H1 (cell line): ENCODE measurements around the gene ARHGEF2. TPM values are rescaled to one million over a fixed set of nuclear protein-coding genes. Genes with fewer than 3 reads are reported as not detected.

Experiments
- CTCF ChIA-PET: fragments of 300-600 bp; sonication (Branson Sonifier 250); formaldehyde crosslinking; loops from one replicate; lab custom pipeline; 2021; ENCODE audit not compliant: partially characterized antibody; lab: Charles Lee
- POLR2A ChIA-PET: fragments of 300-600 bp; sonication (Branson Sonifier 250); formaldehyde crosslinking; loops from one replicate; lab custom pipeline; 2021; ENCODE audit warnings: inconsistent platforms; ENCODE audit not compliant: partially characterized antibody; lab: Charles Lee
- DNase-seq, 2 experiments: peaks; one replicate each; pipeline versions ENCODE4 v3.0.0 to v3.0.0-alpha.2; 2010 to 2022; ENCODE audit warnings: low spot score in 2 of 2, low read depth in 1 of 2, mixed read lengths in 1 of 2
- FAIRE-seq: peaks from 2 replicates; lab custom pipeline; 2011; peaks lifted over from hg19 to GRCh38; lab: Jason Lieb, UNC
- H2AFZ ChIP-seq: 2 replicates; pipeline ENCODE4 v1.8.1; 2012; ENCODE audit warnings: low read length, inconsistent platforms
- H2AK5ac ChIP-seq: 2 replicates; pipeline ENCODE4 v1.6.1; 2013; ENCODE audit warnings: low read depth, low read length
- H2BK120ac ChIP-seq: replicated peaks from 2 replicates; pipeline ENCODE3; 2013; ENCODE audit warnings: low read depth, low read length, inconsistent platforms
- H2BK12ac ChIP-seq: 2 replicates; pipeline ENCODE4 v1.6.1; 2013; ENCODE audit warnings: low read depth, low read length
- H2BK15ac ChIP-seq: 2 replicates; pipeline ENCODE4 v1.6.1; 2013; ENCODE audit warnings: low read length
- H2BK20ac ChIP-seq: 2 replicates; pipeline ENCODE4 v1.6.1; 2013; ENCODE audit warnings: low read length
- H2BK5ac ChIP-seq: 2 replicates; pipeline ENCODE4 v1.6.1; 2013; ENCODE audit warnings: low read depth, low read length
- H3K14ac ChIP-seq: 2 replicates; pipeline ENCODE4 v1.6.1; 2013; ENCODE audit warnings: inconsistent platforms; ENCODE audit not compliant: insufficient read length
- H3K18ac ChIP-seq: 2 replicates; pipeline ENCODE4 v1.6.1; 2013; ENCODE audit warnings: low read length; ENCODE audit errors: extremely low read depth
- H3K23ac ChIP-seq: 2 replicates; pipeline ENCODE4 v1.6.1; 2013; ENCODE audit warnings: inconsistent platforms; ENCODE audit not compliant: insufficient read length
- H3K23me2 ChIP-seq: 2 replicates; pipeline ENCODE4 v1.6.1; 2013; ENCODE audit warnings: low read depth, low read length
- H3K27ac ChIP-seq: 2 replicates; pipeline ENCODE4 v1.6.1; 2011; ENCODE audit warnings: low read depth, low read length, inconsistent platforms
- H3K27me3 ChIP-seq, 4 experiments: replicated peaks in 1 of 4; 1 replicate in 1 of 4; 2 replicates in 3 of 4; pipeline versions ENCODE4 v1.6.1 to v1.8.1; 2011 to 2013; ENCODE audit warnings: low read length in 3 of 4, mild to moderate bottlenecking in 3 of 4, inconsistent platforms in 2 of 4, mixed read lengths in 2 of 4, moderate library complexity in 1 of 4; ENCODE audit not compliant: control insufficient read depth in 3 of 4, insufficient read depth in 3 of 4; ENCODE audit errors: extremely low read depth in 1 of 4
- H3K36me3 ChIP-seq, 4 experiments: 2 replicates each; pipeline versions ENCODE4 v1.6.1 to v1.8.1; 2011 to 2013; ENCODE audit warnings: mild to moderate bottlenecking in 4 of 4, low read length in 3 of 4, moderate library complexity in 2 of 4, control low read depth in 1 of 4, inconsistent platforms in 1 of 4; ENCODE audit not compliant: insufficient read depth in 4 of 4, control insufficient read depth in 2 of 4
- H3K4ac ChIP-seq: replicated peaks from 2 replicates; pipeline ENCODE3; 2013; ENCODE audit warnings: low read length, low read depth, mixed read lengths, inconsistent platforms; ENCODE audit not compliant: insufficient read length
- H3K4me1 ChIP-seq, 4 experiments: replicated peaks in 1 of 4; 1 replicate in 1 of 4; 2 replicates in 3 of 4; pipeline versions ENCODE4 v1.6.1 to v1.8.1; 2011 to 2013; ENCODE audit warnings: low read length in 3 of 4, inconsistent platforms in 2 of 4, mixed read lengths in 1 of 4; ENCODE audit not compliant: insufficient read depth in 4 of 4, control insufficient read depth in 3 of 4
- H3K4me2 ChIP-seq, 2 experiments: 2 replicates each; pipeline versions ENCODE4 v1.6.1 to v1.8.1; 2011 to 2013; ENCODE audit warnings: low read depth in 2 of 2, low read length in 2 of 2, control low read depth in 1 of 2, inconsistent platforms in 1 of 2, mild to moderate bottlenecking in 1 of 2; ENCODE audit not compliant: insufficient read depth in 1 of 2
- H3K4me3 ChIP-seq, 4 experiments: fragments of 200-600, 300-600 bp in 1 of 4; sonication (generic), shearing (Covaris generic), sonication (Bioruptor Twin) in 1 of 4; 2 replicates each; pipeline versions ENCODE4 v1.5.1 to v1.8.1; 2011 to 2016; ENCODE audit warnings: low read length in 4 of 4, low read depth in 3 of 4, control low read depth in 2 of 4, inconsistent platforms in 2 of 4, mild to moderate bottlenecking in 2 of 4, mixed read lengths in 1 of 4, moderate library complexity in 1 of 4; ENCODE audit not compliant: insufficient read depth in 2 of 4; ENCODE audit errors: extremely low read depth in 1 of 4
- H3K56ac ChIP-seq: replicated peaks from 2 replicates; pipeline ENCODE3; 2013; ENCODE audit warnings: low read depth, mild to moderate bottlenecking, mixed read lengths, low read length, inconsistent platforms; ENCODE audit not compliant: insufficient read length
- H3K79me1 ChIP-seq: 2 replicates; pipeline ENCODE4 v1.6.1; 2013; ENCODE audit warnings: low read depth, low read length, control low read depth
- H3K79me2 ChIP-seq, 2 experiments: 2 replicates each; pipeline versions ENCODE4 v1.6.1 to v1.8.1; 2012 to 2013; ENCODE audit warnings: low read length in 2 of 2, mild to moderate bottlenecking in 2 of 2, inconsistent platforms in 1 of 2; ENCODE audit not compliant: insufficient read depth in 2 of 2, control insufficient read depth in 1 of 2
- H3K9ac ChIP-seq, 4 experiments: replicated peaks in 1 of 4; 1 replicate in 1 of 4; 2 replicates in 3 of 4; pipeline versions ENCODE4 v1.6.1 to v1.8.1; 2011 to 2013; ENCODE audit warnings: low read depth in 3 of 4, low read length in 3 of 4, control low read depth in 2 of 4, mild to moderate bottlenecking in 2 of 4, moderate library complexity in 2 of 4, inconsistent platforms in 1 of 4; ENCODE audit errors: extremely low read depth in 1 of 4
- H3K9me3 ChIP-seq, 2 experiments: 2 replicates each; pipeline versions ENCODE4 v1.6.1 to v1.8.1; 2012 to 2013; ENCODE audit warnings: mild to moderate bottlenecking in 2 of 2, moderate library complexity in 2 of 2, control low read depth in 1 of 2, inconsistent platforms in 1 of 2, low read depth in 1 of 2, low read length in 1 of 2, mixed read lengths in 1 of 2; ENCODE audit not compliant: insufficient read depth in 2 of 2
- H4K20me1 ChIP-seq, 2 experiments: replicated peaks in 1 of 2; 2 replicates each; pipeline versions ENCODE3 to v1.8.1; 2011 to 2013; ENCODE audit warnings: inconsistent platforms in 2 of 2, low read length in 2 of 2, mild to moderate bottlenecking in 1 of 2; ENCODE audit not compliant: insufficient read depth in 2 of 2, control insufficient read depth in 1 of 2
- H4K5ac ChIP-seq: 2 replicates; pipeline ENCODE4 v1.6.1; 2013; ENCODE audit warnings: low read length, low read depth, mixed read lengths, inconsistent platforms; ENCODE audit not compliant: insufficient read length
- H4K8ac ChIP-seq: 2 replicates; pipeline ENCODE4 v1.8.0; 2013; ENCODE audit warnings: mild to moderate bottlenecking, moderate library complexity, low read length, inconsistent platforms; ENCODE audit not compliant: insufficient read depth; ENCODE audit errors: extremely low read depth
- H4K91ac ChIP-seq: replicated peaks from 2 replicates; pipeline ENCODE3; 2013; ENCODE audit warnings: low read length, mixed read lengths, inconsistent platforms; ENCODE audit not compliant: insufficient read length
- ASH2L ChIP-seq: fragments of 200-600, 300-600 bp; sonication (generic); IDR thresholded peaks from one replicate; pipeline ENCODE4 v1.7.1; 2017; ENCODE audit warnings: low read length
- BCL11A ChIP-seq, 2 experiments: IDR thresholded peaks; one replicate each; pipeline ENCODE4 v1.6.1; 2011; ENCODE audit warnings: low read depth in 2 of 2, low read length in 2 of 2, mild to moderate bottlenecking in 2 of 2
- GTF2F1 ChIP-seq: IDR thresholded peaks from 2 replicates; pipeline ENCODE4 v1.6.1; 2012; ENCODE audit warnings: low read depth, low read length, improper control_type of control experiment, borderline replicate concordance
- HDAC6 ChIP-seq: IDR thresholded peaks from one replicate; pipeline ENCODE4 v1.7.1; 2012; ENCODE audit warnings: low read depth, mild to moderate bottlenecking, inconsistent platforms, low read length, moderate library complexity
- KDM1A ChIP-seq: fragments of 200-600, 300-600 bp; sonication (generic); IDR thresholded peaks from 2 replicates; pipeline ENCODE4 v1.7.1; 2016; ENCODE audit warnings: mild to moderate bottlenecking, low read length, borderline replicate concordance
- NRF1 ChIP-seq: IDR thresholded peaks from 2 replicates; pipeline ENCODE4 v1.6.1; 2011; ENCODE audit warnings: mild to moderate bottlenecking, low read depth, low read length, improper control_type of control experiment
- SAP30 ChIP-seq: fragments of 300-600 bp; sonication (generic); IDR thresholded peaks from 2 replicates; pipeline ENCODE4 v1.7.1; 2012; ENCODE audit warnings: low read length, moderate library complexity, mild to moderate bottlenecking, inconsistent platforms; ENCODE audit not compliant: insufficient read depth, insufficient replicate concordance
- SP1 ChIP-seq: IDR thresholded peaks from 2 replicates; pipeline ENCODE4 v1.6.1; 2011; ENCODE audit warnings: low read depth, low read length
- SUZ12 ChIP-seq: fragments of 200-600 bp; sonication (generic); IDR thresholded peaks from 2 replicates; pipeline ENCODE4 v1.6.1; 2012; ENCODE audit warnings: mild to moderate bottlenecking, inconsistent platforms, low read length, moderate library complexity, mixed read lengths
- WGBS, 2 experiments: shearing (Covaris generic) in 1 of 2; methylation state at CpG; one replicate each; pipeline versions ENCODE4 v1.1.6 to v1.1.7; 2013 to 2015; ENCODE audit warnings: low lambda C conversion rate in 2 of 2, mixed read lengths in 2 of 2, inconsistent platforms in 1 of 2, low coverage in 1 of 2, missing lambda C conversion rate in 1 of 2; ENCODE audit not compliant: insufficient replicate concordance in 2 of 2, insufficient coverage in 1 of 2, insufficient read length in 1 of 2; ENCODE audit errors: extremely low coverage in 1 of 2, missing lambda C conversion rate in 1 of 2; 5-methylcytosine and 5-hydroxymethylcytosine counted together
- polyA plus RNA-seq, 7 experiments: library from polyadenylated mRNA; depleted of rRNA in 3 of 7; stranded (reverse) in 5 of 7; unstranded in 2 of 7; fragments of >200 nt in 5 of 7; fragments of 200-250 nt in 2 of 7; gene quantifications; 1 replicate in 5 of 7; 2 replicates in 1 of 7; 4 replicates in 1 of 7; pipeline versions ENCODE4 v1.2.1 to v1.2.3, GENCODE V29; 2011 to 2013; ENCODE audit warnings: missing spikeins in 2 of 7, mixed read lengths in 2 of 7
- total RNA-seq: library from RNA; stranded (reverse); fragmentation: NEBNext Ultra II Directional; extraction: Animal tissue kit (Norgen Biotek cat#: 25700); gene quantifications from 2 replicates; pipeline ENCODE4 v1.2.1, GENCODE V29; 2021
- TF ChIP-seq, protein P1 (sequence below): IDR thresholded peaks from 2 replicates; pipeline ENCODE4 v1.6.1; 2012; ENCODE audit warnings: low read length, inconsistent platforms

ARHGEF2 gene
- total and polyA plus RNA-seq, 2 of the 8 experiments (the other 6 are each of a cell fraction or from before 2014, with no cell fraction given) = 42.7 to 80.5 TPM

DNA sequence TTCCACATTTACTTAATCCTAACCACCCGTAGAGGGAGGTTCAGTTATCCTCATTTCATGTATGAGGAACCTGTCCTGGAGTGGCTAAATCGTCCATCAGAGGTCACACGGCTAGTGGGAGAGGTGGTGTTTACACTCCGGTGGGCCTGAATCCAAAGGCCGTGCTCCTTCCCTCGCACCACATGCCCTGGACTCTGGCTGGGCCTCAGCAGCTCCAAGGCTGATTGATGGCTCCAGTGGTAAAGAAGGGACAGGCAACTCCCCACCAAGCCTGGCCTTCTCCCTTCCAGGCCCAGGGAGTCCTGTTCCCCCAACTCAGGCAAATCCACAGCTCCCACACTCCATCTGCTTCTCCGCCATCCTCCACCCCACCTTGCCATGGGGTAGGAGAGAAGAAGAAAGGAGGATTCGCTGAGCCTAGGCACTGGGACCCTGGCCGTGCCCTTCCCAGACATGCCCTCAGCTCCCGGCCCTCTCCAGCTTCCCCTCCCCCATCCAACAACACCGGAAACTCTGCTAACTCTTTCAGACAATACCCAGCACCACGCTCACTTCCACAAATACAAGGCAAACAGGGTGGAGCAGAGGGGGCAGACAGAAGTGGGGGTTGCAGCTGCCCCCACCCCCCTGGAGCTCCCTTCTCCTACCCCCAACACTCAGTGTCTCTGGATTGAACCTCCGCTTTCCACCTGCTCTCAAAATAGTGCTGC is 10.9 kb downstream of the ARHGEF2 start:
- WGBS, 2 experiments = 82% methylated on average over 12 of the region's 13 CpGs; no CpG with 5 or more reads in 1 of the 2 experiments
- Histone ChIP-seq H3K9me3 (no peaks in the 10 kb centered on the region), H3K23ac (no peak overlapping the region), H2BK20ac (no peak overlapping the region), H3K79me2 (peaks cover 4 to 46% of the 10 kb centered on the region in 2 experiments; a peak in 3 of 4 replicates), H4K20me1 (peaks cover 15 to 32% of the 10 kb centered on the region in 2 experiments), H3K4me1 (peaks cover 0 to 33% (median 17%) of the 10 kb centered on the region in 4 experiments; a peak in 6 of 7 replicates), H2AFZ (no peak overlapping the region), H4K91ac (peak overlapping the region; percentile 92), H2AK5ac (peak overlapping the region; percentile 25; the same call in 1 of the 2 replicates), H2BK12ac (no peak overlapping the region; the same call in 1 of the 2 replicates), H3K27ac (peak overlapping the region; percentile 75), H3K4me3 (no peak overlapping the region), H3K4ac (no peak overlapping the region), H3K9ac (no peak overlapping the region), H3K14ac (no peak overlapping the region), H3K23me2 (no peaks in the 10 kb centered on the region), H2BK15ac (no peak overlapping the region), H3K56ac (no peak overlapping the region), H4K8ac (no peak overlapping the region; the same call in none of the 2 replicates), H2BK5ac (peak overlapping the region; percentile 73), H3K27me3 (no peaks in the 10 kb centered on the region), H2BK120ac (no peak overlapping the region), H3K79me1 (peaks cover 28% of the 10 kb centered on the region), H3K4me2 (peak overlapping the region; percentile 9 to 34; a peak in 1 of 4 replicates), H4K5ac (no peak overlapping the region), H3K36me3 (peaks cover 22 to 49% (median 37%) of the 10 kb centered on the region in 4 experiments), H3K18ac (peak overlapping the region; percentile 83)
- CTCF ChIA-PET = interaction anchor here (0.7 to 6.7 kb wide), 21 partner anchors 10 to 266 kb away, joined by 3 to 79 read pairs (median 5); partner anchors contain the start of genes ARHGEF2, LAMTOR2, RIT1 and UBQLN4
- POLR2A ChIA-PET = interaction anchor here (0.7 to 16.7 kb wide), 14 partner anchors 11 to 278 kb away, joined by 3 to 282 read pairs (median 4); partner anchors contain the start of genes ARHGEF2, KHDC4, LAMTOR2 and RAB25
- no peak for FAIRE-seq
- no peak for DNase-seq
- no peak for TF ChIP-seq KDM1A
- no peak for TF ChIP-seq GTF2F1
- TF ChIP-seq HDAC6 = no peak
- TF ChIP-seq SUZ12 = no peak
- TF ChIP-seq, protein P1, sequence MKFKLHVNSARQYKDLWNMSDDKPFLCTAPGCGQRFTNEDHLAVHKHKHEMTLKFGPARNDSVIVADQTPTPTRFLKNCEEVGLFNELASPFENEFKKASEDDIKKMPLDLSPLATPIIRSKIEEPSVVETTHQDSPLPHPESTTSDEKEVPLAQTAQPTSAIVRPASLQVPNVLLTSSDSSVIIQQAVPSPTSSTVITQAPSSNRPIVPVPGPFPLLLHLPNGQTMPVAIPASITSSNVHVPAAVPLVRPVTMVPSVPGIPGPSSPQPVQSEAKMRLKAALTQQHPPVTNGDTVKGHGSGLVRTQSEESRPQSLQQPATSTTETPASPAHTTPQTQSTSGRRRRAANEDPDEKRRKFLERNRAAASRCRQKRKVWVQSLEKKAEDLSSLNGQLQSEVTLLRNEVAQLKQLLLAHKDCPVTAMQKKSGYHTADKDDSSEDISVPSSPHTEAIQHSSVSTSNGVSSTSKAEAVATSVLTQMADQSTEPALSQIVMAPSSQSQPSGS = no peak
- TF ChIP-seq ASH2L = no peak
- no peak for TF ChIP-seq SP1
- TF ChIP-seq BCL11A (IDR thresholded peaks at IDR 0.05; ENCODE audit: low read depth in 2 of 2, low read length in 2 of 2) = no peak
- TF ChIP-seq NRF1 = no peak
- TF ChIP-seq SAP30 = no peak
